Measurements from ENCODE around the gene LRRC40. TPM values are rescaled to one million over a fixed set of nuclear protein-coding genes. Genes with fewer than 3 reads are reported as not detected.
"Not testable (repeated sequence)": the region's sequence is repeated elsewhere in the genome, so short reads cannot be mapped to it uniquely, and the experiment has no call there.

Gene LRRC40
- polyA plus RNA-seq (ENCODE audit: insufficient read length in 4 of 4): 10 to 100 TPM; 22.6 to 33.6 (median 29.0) TPM

- peak; percentile 95 to 98 (median 96) for DNase-seq (ENCODE audit: low read depth in 4 of 4, low spot score in 2 of 4)
Measured at GRCh38 chr1:70205434-70206118, at the start of gene LRRC40. LRRC40 (minus strand) TSS chr1:70205579; CDS start chr1:70205540, 39 bp downstream.

GRCh38 chr1:70248729-70249128 is 43.4 kb upstream of the LRRC40 start:
- no peak for DNase-seq (ENCODE audit: low read depth in 4 of 4, low spot score in 2 of 4)

- no peak for DNase-seq (ENCODE audit: low read depth in 4 of 4, low spot score in 2 of 4)
Measured at GRCh38 chr1:70247768-70248167, 42.4 kb upstream of the LRRC40 start.

- no peak for DNase-seq (ENCODE audit: low read depth in 4 of 4, low spot score in 2 of 4)
Measured at GRCh38 chr1:70247122-70247521, 41.7 kb upstream of the LRRC40 start.

GRCh38 chr1:70239940-70240339 is 34.6 kb upstream of the LRRC40 start:
- no peak for DNase-seq (ENCODE audit: low read depth in 4 of 4, low spot score in 2 of 4)

- no peak for DNase-seq (ENCODE audit: low read depth in 4 of 4, low spot score in 2 of 4)
Measured at GRCh38 chr1:70234733-70235132, 29.4 kb upstream of the LRRC40 start.

GRCh38 chr1:70231475-70231874 is 26.1 kb upstream of the LRRC40 start:
- DNase-seq (ENCODE audit: low read depth in 4 of 4, low spot score in 2 of 4): no peak

GRCh38 chr1:70228670-70229069 is 23.3 kb upstream of the LRRC40 start:
- DNase-seq (ENCODE audit: low read depth in 4 of 4, low spot score in 2 of 4): no peak

GRCh38 chr1:70227439-70227838 is 22.1 kb upstream of the LRRC40 start:
- DNase-seq (ENCODE audit: low read depth in 4 of 4, low spot score in 2 of 4): no peak

- no peak for DNase-seq (ENCODE audit: low read depth in 4 of 4, low spot score in 2 of 4)
Measured at GRCh38 chr1:70224954-70225353, 19.6 kb upstream of the LRRC40 start.

GRCh38 chr1:70222716-70223235 is 17.4 kb upstream of the LRRC40 start:
- DNase-seq (ENCODE audit: low read depth in 4 of 4, low spot score in 2 of 4): no peak

GRCh38 chr1:70221238-70222121 is 16.1 kb upstream of the LRRC40 start, which contains the start of gene SRSF11:
SRSF11 (plus strand) TSS chr1:70221380; CDS start chr1:70221637, 257 bp downstream.
- DNase-seq (ENCODE audit: low read depth in 4 of 4, low spot score in 2 of 4): peak in 3 of 4 donors; percentile 91 to 94 (median 91)

- DNase-seq (ENCODE audit: low read depth in 4 of 4, low spot score in 2 of 4): no peak
Measured at GRCh38 chr1:70220517-70221237, 15.3 kb upstream of the LRRC40 start.

- DNase-seq (ENCODE audit: low read depth in 4 of 4, low spot score in 2 of 4): no peak
Measured at GRCh38 chr1:70220015-70220414, 14.6 kb upstream of the LRRC40 start.

GRCh38 chr1:70211541-70211940 is 6.2 kb upstream of the LRRC40 start:
- DNase-seq (ENCODE audit: low read depth in 4 of 4, low spot score in 2 of 4): no peak

GRCh38 chr1:70210820-70211219 is 5.4 kb upstream of the LRRC40 start:
- no peak for DNase-seq (ENCODE audit: low read depth in 4 of 4, low spot score in 2 of 4)

GRCh38 chr1:70208292-70208691 is 2.9 kb upstream of the LRRC40 start:
- DNase-seq (ENCODE audit: low read depth in 4 of 4, low spot score in 2 of 4): no peak

- DNase-seq (ENCODE audit: low read depth in 4 of 4, low spot score in 2 of 4): no peak
Measured at GRCh38 chr1:70207492-70207891, 2.1 kb upstream of the LRRC40 start.

GRCh38 chr1:70206833-70207232 is 1.5 kb upstream of the LRRC40 start:
- DNase-seq (ENCODE audit: low read depth in 4 of 4, low spot score in 2 of 4): not testable (repeated sequence)

- no peak for DNase-seq (ENCODE audit: low read depth in 4 of 4, low spot score in 2 of 4)
Measured at GRCh38 chr1:70205071-70205433, 327 bp downstream of the LRRC40 start.

- DNase-seq (ENCODE audit: low read depth in 4 of 4, low spot score in 2 of 4): no peak
Measured at GRCh38 chr1:70204600-70204999, 779 bp downstream of the LRRC40 start.

Measured in left renal cortex interstitium (tissue), 4 donors.